Measurements from ENCODE around the gene TCF3. TPM values are rescaled to one million over a fixed set of nuclear protein-coding genes. Genes with fewer than 3 reads are reported as not detected.

TCF3 gene
- total RNA-seq, 1 donor from 2014 or later: 43.2 TPM

DNA sequence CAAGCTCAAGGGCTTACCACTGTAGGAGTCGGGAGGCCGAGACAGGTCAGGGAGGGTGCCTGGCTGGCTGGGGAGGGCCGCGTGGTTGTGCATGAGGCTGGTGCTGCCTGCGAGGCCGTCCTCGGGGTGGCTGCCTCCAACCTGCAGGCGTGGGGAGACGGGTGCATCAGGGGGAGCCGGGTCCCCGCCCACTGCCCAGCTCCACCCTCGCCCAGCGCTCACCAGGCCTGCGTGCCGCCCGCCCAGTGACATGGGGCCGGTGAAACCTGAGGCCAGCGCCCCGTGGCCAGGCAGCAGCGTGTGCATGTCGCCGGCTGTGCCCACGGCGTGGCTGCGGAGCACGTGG lies 33.3 kb downstream of the TCF3 start:
- H3K36me3 ChIP-seq: peaks cover 38% of the 10 kb centered on the region

DNA sequence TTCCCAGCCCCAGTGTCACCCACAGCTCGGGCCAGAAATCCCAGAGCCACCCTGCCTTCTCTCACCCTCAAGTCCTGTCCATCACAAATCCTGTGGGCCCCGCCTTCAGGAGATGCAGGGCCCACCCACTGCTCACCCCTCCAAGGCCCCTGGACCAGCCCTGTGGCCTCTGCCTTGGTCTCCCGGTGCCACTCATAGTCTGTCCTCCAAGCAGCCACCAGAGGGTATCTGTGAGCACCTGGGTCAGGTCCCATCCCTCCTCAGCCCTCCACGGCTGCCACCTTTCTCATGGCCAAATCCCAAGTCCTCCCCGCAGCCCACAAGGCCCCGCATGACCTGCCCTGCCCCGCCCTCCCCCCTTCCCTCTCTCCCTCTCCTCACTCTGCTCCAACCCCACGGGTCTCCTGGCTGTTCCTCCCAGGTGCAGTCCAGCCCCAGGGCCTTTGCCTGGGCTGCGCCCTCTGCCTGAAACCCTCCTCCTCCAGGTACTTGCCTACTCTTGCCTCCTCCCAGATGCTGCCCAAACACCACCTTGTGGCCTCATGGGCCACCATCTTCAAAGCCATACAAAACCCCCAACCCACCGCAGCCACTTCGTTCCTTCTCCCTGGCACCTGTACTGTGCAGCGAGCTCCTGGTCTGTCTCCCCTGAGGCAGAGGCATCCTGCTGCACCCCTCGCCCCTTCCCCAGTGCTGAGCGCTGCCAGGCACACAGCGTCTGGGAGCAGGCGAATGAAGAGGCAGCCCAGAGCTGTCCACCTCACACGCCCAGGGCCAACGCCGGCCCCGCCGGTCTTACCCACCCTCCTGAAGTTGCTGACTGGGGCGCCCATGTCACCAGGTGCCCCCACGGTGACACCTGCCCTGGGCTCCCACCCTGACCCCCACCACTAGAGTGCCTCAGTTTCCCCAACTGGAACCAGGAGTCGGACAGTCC lies 34.0 kb downstream of the TCF3 start:
- H3K4me3 ChIP-seq: no peak overlapping the region
- no peaks in the 10 kb centered on the region for H3K9me3 ChIP-seq
- TF ChIP-seq, protein P1, sequence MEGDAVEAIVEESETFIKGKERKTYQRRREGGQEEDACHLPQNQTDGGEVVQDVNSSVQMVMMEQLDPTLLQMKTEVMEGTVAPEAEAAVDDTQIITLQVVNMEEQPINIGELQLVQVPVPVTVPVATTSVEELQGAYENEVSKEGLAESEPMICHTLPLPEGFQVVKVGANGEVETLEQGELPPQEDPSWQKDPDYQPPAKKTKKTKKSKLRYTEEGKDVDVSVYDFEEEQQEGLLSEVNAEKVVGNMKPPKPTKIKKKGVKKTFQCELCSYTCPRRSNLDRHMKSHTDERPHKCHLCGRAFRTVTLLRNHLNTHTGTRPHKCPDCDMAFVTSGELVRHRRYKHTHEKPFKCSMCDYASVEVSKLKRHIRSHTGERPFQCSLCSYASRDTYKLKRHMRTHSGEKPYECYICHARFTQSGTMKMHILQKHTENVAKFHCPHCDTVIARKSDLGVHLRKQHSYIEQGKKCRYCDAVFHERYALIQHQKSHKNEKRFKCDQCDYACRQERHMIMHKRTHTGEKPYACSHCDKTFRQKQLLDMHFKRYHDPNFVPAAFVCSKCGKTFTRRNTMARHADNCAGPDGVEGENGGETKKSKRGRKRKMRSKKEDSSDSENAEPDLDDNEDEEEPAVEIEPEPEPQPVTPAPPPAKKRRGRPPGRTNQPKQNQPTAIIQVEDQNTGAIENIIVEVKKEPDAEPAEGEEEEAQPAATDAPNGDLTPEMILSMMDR (IDR thresholded peaks at IDR 0.05): peak; percentile 25
- no peaks in the 10 kb centered on the region for H3K27me3 ChIP-seq
- H3K36me3 ChIP-seq: peaks cover 33% of the 10 kb centered on the region
- no peak overlapping the region for H3K27ac ChIP-seq
- ATAC-seq: peak; percentile 42
- no peak for DNase-seq
- intact Hi-C loops (cut with DNase I): no loop called here
- no peaks in the 10 kb centered on the region for H3K4me1 ChIP-seq

More for the DNA sequence above, 33.3 kb downstream of the TCF3 start:
- no peaks in the 10 kb centered on the region for H3K27me3 ChIP-seq
- intact Hi-C loops (cut with DNase I): no loop called here
- H3K4me3 ChIP-seq: no peak overlapping the region
- no peaks in the 10 kb centered on the region for H3K4me1 ChIP-seq
- TF ChIP-seq, protein P1 (IDR thresholded peaks at IDR 0.05): no peak
- ATAC-seq: no peak
- H3K27ac ChIP-seq: no peak overlapping the region
- no peaks in the 10 kb centered on the region for H3K9me3 ChIP-seq
- no peak for DNase-seq

DNA sequence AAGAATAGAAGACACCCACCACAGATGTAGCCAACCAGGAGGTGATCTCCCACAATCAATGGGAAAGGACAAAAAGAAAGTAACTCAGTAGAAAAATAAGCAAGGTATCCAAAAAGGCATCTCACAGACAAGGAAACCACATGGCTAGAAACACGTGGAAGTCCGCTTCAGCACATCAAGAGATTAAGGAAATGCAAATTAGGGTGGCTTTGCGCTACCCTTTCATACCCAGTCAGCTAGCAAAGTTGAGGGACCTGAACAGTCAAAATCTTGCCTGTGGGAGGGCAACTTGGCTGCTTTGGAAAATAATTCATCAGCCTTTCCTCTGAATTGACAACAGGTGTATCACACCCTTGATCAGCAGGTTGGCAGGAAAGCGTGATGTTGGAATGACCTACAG lies 35.5 kb downstream of the TCF3 start:
- H3K27ac ChIP-seq: no peak overlapping the region
- H3K4me3 ChIP-seq: no peak overlapping the region
- DNase-seq: no peak
- intact Hi-C loops (cut with DNase I): no loop called here
- H3K27me3 ChIP-seq: no peaks in the 10 kb centered on the region
- TF ChIP-seq, protein P1 (IDR thresholded peaks at IDR 0.05): no peak
- peaks cover 36% of the 10 kb centered on the region for H3K36me3 ChIP-seq
- no peaks in the 10 kb centered on the region for H3K9me3 ChIP-seq
- no peaks in the 10 kb centered on the region for H3K4me1 ChIP-seq
- ATAC-seq: no peak

DNA sequence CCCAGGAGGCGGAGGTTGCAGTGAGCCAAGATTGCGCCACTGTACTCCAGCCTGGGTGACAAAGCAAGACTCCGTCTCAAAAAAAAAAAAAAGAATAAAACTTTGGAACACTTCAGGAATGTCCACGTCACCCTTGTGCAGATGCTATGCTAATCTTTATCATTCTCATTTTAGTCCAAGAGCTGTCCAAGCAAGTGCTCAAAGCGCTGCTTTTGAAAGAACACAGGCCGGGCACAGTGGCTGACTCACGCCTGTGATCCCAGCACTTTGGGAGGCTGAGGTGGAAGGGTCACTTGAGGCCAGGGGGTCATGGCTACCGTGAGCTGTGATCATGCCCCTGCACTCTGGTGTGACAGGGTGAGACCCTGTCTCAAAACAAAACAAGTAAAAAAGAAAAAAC lies 36.0 kb downstream of the TCF3 start:
- TF ChIP-seq, protein P1 (IDR thresholded peaks at IDR 0.05): no peak
- DNase-seq (no peak), ATAC-seq (no peak)
- H3K9me3 ChIP-seq: no peaks in the 10 kb centered on the region
- intact Hi-C loops (cut with DNase I): no loop called here
- no peaks in the 10 kb centered on the region for H3K27me3 ChIP-seq
- H3K27ac ChIP-seq: no peak overlapping the region
- no peak overlapping the region for H3K4me3 ChIP-seq
- peaks cover 41% of the 10 kb centered on the region for H3K36me3 ChIP-seq
- no peaks in the 10 kb centered on the region for H3K4me1 ChIP-seq

DNA sequence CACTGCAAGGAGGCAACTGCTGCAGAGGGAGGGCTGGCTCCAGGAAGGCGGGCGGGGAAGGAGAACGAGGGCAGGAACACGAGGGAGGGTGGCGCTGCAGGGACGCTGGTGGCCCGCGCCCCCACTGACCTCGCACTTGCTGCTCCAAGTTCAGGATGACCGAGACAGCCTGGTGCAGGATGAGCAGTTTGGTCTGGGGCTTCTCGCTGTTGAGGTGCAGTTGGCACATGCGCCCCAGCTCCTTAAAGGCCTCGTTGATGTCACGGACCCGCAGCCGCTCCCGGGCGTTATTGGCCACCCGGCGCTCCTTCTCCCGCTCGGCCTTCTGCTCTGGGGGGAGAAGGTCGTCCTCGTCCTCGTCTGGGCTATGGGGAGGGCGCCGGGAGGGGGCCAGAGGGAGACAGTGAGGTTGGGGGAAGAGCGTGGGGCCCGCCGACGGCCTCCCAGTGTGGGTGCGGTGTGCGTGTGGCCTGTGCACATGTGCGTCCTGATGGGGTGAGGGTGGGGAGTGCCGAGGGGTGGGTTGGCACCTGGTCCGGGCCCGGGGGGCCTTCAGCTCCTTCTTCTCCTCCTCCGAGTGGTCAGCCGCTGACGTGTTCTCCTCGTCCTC lies 37.2 kb downstream of the TCF3 start:
- Histone ChIP-seq H3K27me3 (no peaks in the 10 kb centered on the region), H3K27ac (no peak overlapping the region), H3K4me3 (no peak overlapping the region), H3K9me3 (no peaks in the 10 kb centered on the region), H3K4me1 (no peaks in the 10 kb centered on the region), H3K36me3 (peaks cover 46% of the 10 kb centered on the region)
- intact Hi-C loops (cut with DNase I): no loop called here
- DNase-seq (no peak), ATAC-seq (no peak)
- TF ChIP-seq, protein P1 (IDR thresholded peaks at IDR 0.05): no peak
